Natural killer cell treated with Interleukin-12 subunit alpha and Interleukin-12 subunit beta and Interleukin-15 and Interleukin-18, amount 100 ng/mL, for 72 hours (primary cell): Measurements from ENCODE around the gene CYB561D1. TPM values are rescaled to one million over a fixed set of nuclear protein-coding genes. Genes with fewer than 3 reads are reported as not detected.

Experiments
- ATAC-seq, 2 donors: fragments of 150-1000 bp; cut with Tn5 transposase in 1 of 2; sonication (Bioruptor Pico), chemical (Tn5 transposase) in 1 of 2; 2 replicates each; pipeline ENCODE4 v1.10.0; 2021
- DNase-seq: peaks from one replicate; pipeline ENCODE4 v3.0.0; 2022; ENCODE audit warnings: low spot score
- H3K27ac Mint-ChIP-seq, 2 donors: 1 replicate in 1 of 2; 2 replicates in 1 of 2; pipeline ENCODE4 v1.8.0; 2022; ENCODE audit warnings: mixed read lengths in 2 of 2, mild to moderate bottlenecking in 1 of 2, moderate library complexity in 1 of 2
- H3K27me3 Mint-ChIP-seq, 2 donors: 1 replicate in 1 of 2; 2 replicates in 1 of 2; pipeline ENCODE4 v1.8.0; 2022; ENCODE audit warnings: mixed read lengths in 2 of 2
- H3K36me3 Mint-ChIP-seq: one replicate; pipeline ENCODE4 v1.8.0; 2022; ENCODE audit warnings: mixed read lengths
- H3K4me1 Mint-ChIP-seq, 2 donors: 1 replicate in 1 of 2; 2 replicates in 1 of 2; pipeline ENCODE4 v1.8.0; 2022; ENCODE audit warnings: low read depth in 2 of 2, mixed read lengths in 2 of 2, mild to moderate bottlenecking in 1 of 2
- H3K4me3 Mint-ChIP-seq: one replicate; pipeline ENCODE4 v1.8.0; 2022; ENCODE audit warnings: mixed read lengths
- H3K9me3 Mint-ChIP-seq: 2 replicates; pipeline ENCODE4 v1.8.0; 2022; ENCODE audit warnings: mixed read lengths
- total RNA-seq, 2 donors: library from RNA; stranded (reverse); gene quantifications; one replicate each; pipeline ENCODE4 v1.2.3, GENCODE V29; 2022

CYB561D1 gene
- total RNA-seq, 2 donors from 2014 or later = 13.1 to 18.7 TPM

GRCh38 chr1:109548321-109549267, 54.7 kb downstream of the CYB561D1 start, which contains the start of gene GNAI3:
Gene GNAI3, plus strand, starts transcription at chr1:109548615. Its CDS starts 106 bp downstream, at chr1:109548721.
- Mint-ChIP-seq H3K36me3 (peaks cover 9% of the 10 kb centered on the region), H3K9me3 (no peaks in the 10 kb centered on the region), H3K27ac (peak within 1 kb of the TSS; percentile 91 to 98), H3K4me1 (peaks cover 31 to 40% of the 10 kb centered on the region in 2 donors), H3K4me3 (peak within 1 kb of the TSS; percentile 97), H3K27me3 (no peaks in the 10 kb centered on the region)
- ATAC-seq (peak; percentile 99), DNase-seq (peak; percentile 97)

Other genes starting within 250 kb of the CYB561D1 start
- gene CELSR2, start 244.6 kb upstream of the CYB561D1 start, total RNA-seq = 1 to 10 TPM; 1.5 to 2.6 TPM
- 10 to 100 TPM in 1 of 2 donors, 1 to 10 TPM in 1; 4.7 to 16.2 TPM for gene PSRC1, start 210.9 kb upstream of the CYB561D1 start, total RNA-seq
- gene MYBPHL, start 187.1 kb upstream of the CYB561D1 start, total RNA-seq = not detected
- gene SORT1, start 96.2 kb upstream of the CYB561D1 start, total RNA-seq = 1 to 10 TPM; 5.8 to 7.9 TPM
- 100 to 1,000 TPM; 194 to 201 TPM for gene PSMA5, start 67.6 kb upstream of the CYB561D1 start, total RNA-seq
- not detected for gene SYPL2, start 27.5 kb upstream of the CYB561D1 start, total RNA-seq
- gene ATXN7L2, start 10.2 kb upstream of the CYB561D1 start, total RNA-seq = 10 to 100 TPM in 1 of 2 donors, 1 to 10 TPM in 1; 8.4 to 19.9 TPM
- gene AMIGO1, start 15.6 kb downstream of the CYB561D1 start, total RNA-seq = 1 to 10 TPM in 1 of 2 donors, under 1 TPM in 1; 0.90 to 1.0 TPM
- gene GPR61, start 45.8 kb downstream of the CYB561D1 start, total RNA-seq = not detected
- gene GNAI3, start 54.5 kb downstream of the CYB561D1 start, total RNA-seq = 1 to 10 TPM; 8.9 to 10.0 TPM
- gene GNAT2, start 125.5 kb downstream of the CYB561D1 start, total RNA-seq = under 1 TPM in 1 of 2 donors, not detected in 1; 0.64 TPM
- 100 to 1,000 TPM in 1 of 2 donors, 10 to 100 TPM in 1; 79.0 to 144 TPM for gene AMPD2, start 125.7 kb downstream of the CYB561D1 start, total RNA-seq
- gene GSTM4, start 162.0 kb downstream of the CYB561D1 start, total RNA-seq = 10 to 100 TPM in 1 of 2 donors, 1 to 10 TPM in 1; 8.4 to 25.1 TPM
- 10 to 100 TPM in 1 of 2 donors, 1 to 10 TPM in 1; 3.6 to 10.8 TPM for gene GSTM2, start 174.0 kb downstream of the CYB561D1 start, total RNA-seq
- gene GSTM1, start 193.7 kb downstream of the CYB561D1 start, total RNA-seq = 10 to 100 TPM in 1 of 2 donors, not detected in 1; 43.1 TPM
- not detected for gene GSTM5, start 218.2 kb downstream of the CYB561D1 start, total RNA-seq
- gene GSTM3, start 246.9 kb downstream of the CYB561D1 start, total RNA-seq = 1 to 10 TPM; 2.3 to 4.0 TPM